Glomerular endothelial cell (primary cell): ENCODE results near the gene EFCAB12. TPM values are rescaled to one million over a fixed set of nuclear protein-coding genes. Genes with fewer than 3 reads are reported as not detected.
"Not testable (repeated sequence)": the region's sequence is repeated elsewhere in the genome, so short reads cannot be mapped to it uniquely, and the experiment has no call there.

ENCODE experiments used
- DNase-seq: peaks from one replicate; pipeline ENCODE4 v3.0.0-alpha.2; 2011; ENCODE audit warnings: low read depth, low spot score; ENCODE audit errors: extremely low read depth
- total RNA-seq: library from RNA; depleted of rRNA; stranded (reverse); fragments of >200 nt; gene quantifications from 2 replicates; pipeline ENCODE4 v1.2.3, GENCODE V29; 2015

EFCAB12 gene
- total RNA-seq, 1 donor from 2014 or later, result 0.12 TPM

DNA sequence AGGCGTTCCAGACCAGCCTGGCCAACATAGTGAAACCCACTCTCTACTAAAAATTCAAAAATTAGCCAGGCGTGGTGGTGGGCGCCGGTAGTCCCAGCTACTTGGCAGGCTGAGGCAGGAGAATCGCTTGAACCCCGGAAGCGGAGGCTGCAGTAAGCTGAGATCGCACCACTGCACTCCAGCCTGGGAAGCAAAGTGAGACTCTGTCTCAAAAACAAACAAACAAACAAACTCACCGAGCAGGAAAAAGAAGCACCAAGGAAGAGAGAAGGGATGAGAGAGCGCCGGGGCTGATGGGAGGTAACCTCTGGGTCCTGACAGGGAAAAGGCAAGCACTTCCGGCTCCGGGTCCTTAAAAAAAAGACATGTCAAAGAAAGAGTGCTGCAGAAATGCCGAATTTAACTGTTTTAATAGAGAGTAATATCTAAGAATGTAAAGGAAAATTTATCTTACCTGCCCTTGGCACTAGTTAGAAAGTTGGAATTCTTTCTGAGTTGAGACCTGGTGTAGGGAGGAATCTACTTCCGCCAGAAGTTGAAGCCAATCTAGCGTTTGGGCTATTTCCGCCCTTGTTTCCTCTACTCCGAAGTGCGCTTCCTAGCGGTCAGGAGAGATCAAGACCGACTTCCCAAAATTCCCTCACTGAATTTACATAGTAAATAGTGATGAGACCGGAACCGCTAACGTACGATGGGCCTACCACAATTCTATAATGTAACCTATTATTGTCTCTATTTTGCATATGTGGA, 29.1 kb downstream of the EFCAB12 start:
- peak; percentile 92 for DNase-seq

DNA sequence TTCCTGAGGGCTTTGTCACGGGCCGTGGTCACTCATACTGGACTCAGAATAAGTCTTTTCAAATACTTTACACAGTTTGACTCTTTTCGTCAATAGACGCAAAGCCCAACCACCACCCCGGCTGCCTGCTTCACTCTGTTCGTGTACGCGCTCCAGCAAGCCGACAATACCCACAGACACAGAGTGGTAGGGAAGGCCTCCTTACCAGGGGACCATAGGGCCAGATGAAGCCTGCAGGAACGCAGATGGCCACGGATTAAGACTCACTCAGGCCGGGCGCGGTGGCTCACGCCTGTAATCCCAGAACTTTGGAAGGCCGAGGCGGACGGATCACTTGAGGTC, 29.7 kb downstream of the EFCAB12 start:
- no peak for DNase-seq

DNA sequence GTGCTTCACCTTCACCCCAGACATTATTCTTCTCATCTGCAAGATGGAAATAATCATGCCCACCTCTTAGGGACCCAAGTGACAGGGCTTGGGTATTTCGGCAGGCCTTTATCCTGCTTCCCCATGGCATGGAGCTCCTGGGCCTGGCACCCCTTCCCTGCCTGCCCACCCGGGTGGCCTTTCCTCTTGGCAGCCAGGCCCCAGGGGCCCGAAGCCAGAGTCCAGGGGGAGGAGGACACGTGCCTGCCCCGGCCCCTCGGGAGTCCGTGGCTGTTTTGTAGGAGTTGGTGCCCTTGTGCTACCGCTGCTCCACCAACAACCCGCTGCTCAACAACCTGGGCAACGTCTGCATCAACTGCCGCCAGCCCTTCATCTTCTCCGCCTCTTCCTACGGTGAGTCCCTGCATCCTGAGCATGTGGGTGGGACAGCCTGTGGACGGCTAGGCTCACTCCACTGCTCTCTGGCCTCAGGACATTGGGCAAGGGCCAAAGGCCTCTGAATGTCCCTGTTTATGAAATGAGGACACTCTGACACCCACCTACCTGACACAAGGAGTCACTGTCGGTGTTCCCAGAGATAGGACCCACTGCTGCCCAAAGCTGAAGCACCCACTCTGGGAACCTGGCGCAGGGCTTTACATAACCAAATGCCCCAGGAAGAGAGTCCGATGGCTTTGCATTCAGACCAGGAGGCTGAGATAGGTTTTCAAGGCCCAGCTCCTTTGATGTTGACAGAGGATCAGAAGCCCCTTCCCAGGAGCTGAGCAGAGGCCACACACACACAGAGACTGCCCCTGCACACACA, 34.5 kb downstream of the EFCAB12 start:
- not testable (repeated sequence) for DNase-seq

DNA sequence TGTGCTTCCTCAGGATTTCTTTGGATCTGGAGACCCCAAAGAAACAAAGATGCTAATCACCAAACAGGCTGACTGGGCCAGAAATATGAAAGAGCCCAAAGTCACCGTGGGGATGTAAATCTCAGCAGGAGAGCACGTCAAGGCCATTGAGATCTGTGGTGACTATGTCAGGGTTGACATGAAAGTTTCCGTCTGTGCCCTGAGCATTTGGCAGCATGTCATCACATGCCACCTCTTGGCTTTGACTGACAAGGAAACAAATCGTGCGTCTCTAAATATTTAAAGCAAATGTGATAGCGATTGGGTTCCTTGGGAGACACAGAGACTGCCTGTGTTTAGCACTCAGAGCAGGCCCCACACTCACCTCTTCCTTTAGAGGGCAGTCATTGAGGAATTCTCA, 35.2 kb downstream of the EFCAB12 start:
- DNase-seq, result no peak

DNA sequence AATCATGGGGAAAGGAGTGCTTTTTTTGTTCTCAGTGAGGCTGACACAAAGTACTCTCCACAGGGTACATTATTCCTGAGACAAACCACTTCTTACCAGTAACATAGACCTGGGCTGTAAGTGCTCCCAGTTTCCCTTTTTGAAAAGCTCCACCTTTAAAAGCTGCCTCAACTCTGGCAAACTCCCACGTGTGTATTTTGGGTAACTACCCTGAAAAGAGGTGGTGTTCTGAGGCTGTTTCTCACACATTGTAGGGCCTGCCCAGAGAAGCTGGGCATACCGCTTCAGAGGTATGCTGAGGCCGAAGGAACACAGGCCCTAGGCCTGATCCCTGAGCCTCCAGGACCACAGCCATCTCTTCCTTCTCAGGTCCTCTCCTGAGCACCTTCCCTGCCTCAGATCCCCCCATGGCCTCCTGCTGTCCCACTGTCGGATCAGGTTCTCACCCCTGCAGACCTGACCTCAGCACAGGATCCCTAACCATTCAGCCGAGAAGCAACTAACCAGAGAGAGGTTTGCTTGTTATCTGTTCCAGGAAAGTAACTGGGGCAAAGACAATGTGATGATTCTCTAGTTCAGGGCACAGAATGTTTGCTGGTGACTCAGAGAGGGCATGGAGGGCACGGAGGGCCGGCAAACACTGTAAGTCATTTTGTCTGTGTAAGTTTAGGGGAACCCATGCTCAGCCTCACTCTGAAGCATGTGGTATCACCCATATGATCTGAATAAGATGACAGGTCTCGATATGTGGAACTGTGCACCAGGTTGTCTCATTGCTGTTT, 36.1 kb downstream of the EFCAB12 start:
- not testable (repeated sequence) for DNase-seq

DNA sequence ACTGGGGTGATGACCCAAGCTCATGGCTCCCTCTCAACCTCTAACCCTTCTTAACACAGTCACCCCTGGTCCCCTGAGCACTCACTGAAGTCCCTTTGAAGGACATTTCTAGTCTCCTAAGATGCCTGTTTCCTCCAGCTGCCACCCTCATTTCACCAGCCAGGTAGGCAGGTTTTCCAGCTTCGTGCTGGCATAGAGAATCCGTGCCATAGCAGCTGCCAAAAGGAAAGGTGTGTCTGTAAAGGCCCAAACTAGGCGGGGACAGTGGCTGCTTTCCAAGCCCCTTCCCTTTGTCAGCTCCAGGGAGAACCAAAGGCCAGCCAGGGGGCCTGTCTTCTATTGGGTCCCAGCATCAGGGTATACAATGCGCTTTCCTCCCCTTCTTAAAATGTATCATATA, 36.9 kb downstream of the EFCAB12 start:
- DNase-seq, result not testable (repeated sequence)

DNA sequence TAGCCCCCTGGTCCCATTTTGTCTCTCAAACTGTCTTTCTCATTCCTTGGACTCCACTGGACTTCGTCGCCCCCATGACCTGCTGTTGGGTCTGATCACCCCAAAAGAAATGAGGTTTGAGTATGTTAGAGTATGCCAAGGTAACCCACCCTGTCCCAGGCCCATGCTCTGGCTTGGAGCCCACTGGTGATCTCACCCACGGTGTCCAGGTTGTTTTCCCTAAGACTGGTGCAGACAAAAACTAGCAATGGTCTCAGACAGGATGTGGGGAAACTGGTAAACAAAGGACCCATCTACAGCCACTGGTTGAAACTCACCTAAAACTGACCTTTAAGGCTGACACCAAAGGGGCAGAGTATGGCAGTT, 38.9 kb downstream of the EFCAB12 start:
- no peak for DNase-seq

DNA sequence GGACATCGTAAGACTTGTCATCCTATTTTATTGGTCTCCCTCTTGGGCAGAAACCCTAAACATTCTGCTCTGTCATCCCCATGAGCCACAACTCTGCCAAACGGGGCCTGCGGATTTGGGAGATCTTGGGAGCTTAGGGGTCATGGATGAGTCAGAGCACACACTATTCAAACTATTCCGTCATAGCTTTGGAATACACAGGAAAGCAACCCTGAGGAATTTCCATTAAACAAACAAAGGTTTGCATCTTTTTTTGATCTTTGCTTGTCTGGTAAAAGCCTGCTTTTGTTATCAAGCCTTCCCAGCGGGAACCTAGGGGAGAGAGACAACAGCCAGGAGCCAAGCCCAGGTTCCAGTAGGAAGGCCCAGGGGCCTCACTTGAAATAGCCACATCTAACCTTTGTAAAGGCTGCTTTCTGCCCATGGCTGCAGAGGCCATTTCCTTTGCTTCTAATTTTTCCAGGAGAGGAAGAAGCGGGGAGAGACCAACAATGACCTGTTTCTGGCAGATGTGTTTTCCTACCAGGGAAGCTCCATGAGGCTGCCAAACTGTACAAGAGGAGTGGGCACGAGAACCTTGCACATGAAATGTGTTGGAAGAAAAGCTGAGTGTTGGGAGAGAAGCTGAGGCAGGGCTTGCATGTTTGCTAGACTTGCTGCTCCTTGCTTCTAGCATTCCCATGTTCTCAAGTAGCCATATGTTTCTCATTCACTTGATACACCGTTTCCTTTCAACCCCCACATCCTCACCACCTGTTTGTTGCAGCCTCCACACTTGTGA, 39.5 kb downstream of the EFCAB12 start:
- DNase-seq, result peak; percentile 56

DNA sequence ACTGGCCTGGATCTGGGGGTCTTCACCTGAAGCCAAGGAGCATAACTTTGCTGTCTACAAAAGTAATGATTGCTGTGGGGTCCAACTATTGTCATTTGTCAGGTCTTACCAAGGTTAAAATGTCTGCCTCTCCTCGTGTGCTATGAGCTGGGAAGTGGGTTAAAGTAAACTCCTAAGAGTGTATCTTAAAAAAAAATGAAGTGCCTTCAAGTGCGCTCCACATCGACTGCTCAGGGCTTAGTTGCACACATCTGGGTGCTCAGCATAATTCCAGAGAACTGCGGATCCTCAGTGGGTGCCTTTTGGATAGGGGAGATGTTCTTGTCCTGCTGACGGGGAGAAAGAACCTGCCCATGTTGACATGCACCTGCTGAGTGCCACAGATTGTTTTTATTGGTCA, 40.9 kb downstream of the EFCAB12 start:
- no peak for DNase-seq

DNA sequence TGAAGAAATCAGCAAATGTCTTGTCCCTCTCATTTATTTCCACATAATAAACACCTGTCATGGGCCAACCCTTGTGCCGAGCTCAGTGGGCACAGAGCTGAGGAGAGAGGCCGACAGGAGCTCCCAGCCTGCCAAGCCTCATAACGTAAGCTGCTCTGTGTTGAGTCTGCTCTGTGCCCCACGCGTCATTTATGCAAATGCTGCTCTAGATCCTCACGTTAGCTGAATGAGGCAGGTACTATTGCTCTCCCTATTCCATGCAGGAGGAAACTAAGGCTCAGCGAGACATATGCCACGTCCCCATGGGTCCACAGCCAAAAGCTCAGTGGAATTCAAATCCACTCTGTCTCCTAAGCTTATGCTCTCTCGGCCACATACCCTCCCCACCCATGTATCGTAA, 41.5 kb downstream of the EFCAB12 start:
- DNase-seq, result no peak

DNA sequence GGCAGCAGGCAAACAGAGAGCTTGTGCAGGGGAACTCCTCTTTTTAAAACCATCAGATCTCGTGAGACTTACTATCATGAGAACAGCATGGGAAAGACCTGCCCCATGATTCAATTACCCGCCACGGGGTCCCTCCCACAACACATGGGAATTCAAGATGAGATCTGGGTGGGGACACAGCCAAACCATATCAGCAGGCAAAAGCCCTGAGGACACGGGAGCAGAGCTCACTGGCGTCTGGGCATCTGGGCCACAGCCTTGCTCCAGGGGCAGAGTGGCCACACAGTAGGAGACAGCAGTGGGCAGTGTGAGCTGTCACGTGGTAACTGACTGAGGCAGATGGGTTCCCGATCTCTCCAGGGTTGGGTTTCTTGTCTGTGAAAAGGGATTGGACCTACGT, 42.9 kb downstream of the EFCAB12 start:
- DNase-seq, result not testable (repeated sequence)

DNA sequence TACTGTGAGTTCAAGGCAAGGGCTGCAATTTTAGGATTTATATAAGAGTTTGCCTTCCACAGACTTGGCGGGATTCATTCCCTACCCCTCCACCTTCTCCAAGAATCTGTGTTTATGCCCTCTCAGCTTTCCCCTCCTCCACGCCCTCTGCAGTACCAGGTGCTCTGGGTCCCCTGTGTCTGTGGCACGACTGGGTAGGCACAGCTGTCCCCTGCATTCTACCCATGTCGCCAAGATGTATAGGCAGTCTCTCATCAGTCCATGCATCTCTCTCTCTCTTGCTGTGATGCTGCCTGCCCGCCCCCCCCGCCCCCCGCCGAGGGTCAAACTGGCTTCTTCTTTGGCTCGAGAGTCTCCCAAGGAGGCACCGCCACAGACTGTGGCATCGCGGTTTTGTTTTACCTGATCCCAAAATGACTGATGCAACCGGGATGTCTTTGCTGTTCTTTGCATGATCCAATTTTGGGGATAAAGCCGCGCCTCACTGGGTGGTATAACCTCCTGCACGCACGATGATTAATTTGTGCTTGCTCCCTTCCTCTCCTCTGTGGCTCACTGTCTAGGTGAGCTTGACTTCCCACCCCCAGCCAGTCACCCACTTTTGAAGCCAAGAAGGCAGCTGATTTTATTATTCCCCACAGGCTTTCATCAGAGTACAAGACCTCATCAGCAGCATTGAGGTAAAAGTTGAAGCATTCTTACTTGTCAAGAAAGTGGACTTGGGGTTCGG, 43.7 kb downstream of the EFCAB12 start:
- no peak for DNase-seq

DNA sequence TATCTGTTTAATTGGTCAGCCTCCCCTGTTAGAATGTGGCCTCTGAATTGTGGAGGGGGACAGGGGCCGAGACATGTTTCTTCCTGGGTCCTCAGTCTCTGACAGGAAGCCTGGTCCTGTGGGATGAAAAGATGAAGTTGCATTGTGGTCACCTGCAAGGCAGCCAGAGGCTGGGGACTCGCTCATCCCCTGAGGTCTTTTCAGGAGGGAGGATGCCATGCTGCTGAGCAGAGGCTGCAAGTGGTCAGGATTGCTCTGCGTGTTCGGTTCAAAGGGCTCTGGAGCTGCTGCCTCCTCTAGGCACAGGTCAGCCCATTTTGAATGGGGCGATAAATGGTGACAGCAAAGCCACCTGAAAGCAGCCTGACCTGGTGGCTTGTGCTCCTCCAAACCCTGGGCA, 44.3 kb downstream of the EFCAB12 start:
- DNase-seq, result not testable (repeated sequence)

DNA sequence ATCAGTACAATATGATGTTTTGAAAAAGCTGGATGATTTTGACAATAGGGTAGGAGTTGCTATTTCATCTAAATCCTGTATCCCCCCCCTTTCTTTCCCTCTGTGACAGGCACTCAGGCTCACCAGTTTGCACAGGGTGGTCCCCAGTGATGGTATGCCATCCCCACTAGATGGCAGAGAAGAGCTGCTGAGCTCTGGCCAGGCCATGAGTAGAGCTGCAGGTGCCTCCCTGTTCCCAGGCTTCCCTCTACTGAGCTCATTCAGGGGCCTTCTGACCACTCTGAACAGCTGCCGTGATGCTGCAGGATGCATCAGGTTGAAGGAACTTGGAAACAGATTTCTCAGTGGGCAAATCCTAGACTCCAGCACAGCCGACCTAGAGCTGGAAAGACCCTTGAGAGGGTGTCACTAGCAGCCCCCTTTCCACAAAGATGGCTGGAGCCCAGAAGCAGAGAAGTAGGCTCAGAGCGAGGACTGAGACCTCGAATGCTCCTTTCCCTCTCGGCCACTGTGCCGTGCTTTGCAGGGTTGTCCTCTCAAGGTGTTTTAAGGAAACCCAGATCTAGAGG, 45.1 kb downstream of the EFCAB12 start:
- DNase-seq, result peak; percentile 41

DNA sequence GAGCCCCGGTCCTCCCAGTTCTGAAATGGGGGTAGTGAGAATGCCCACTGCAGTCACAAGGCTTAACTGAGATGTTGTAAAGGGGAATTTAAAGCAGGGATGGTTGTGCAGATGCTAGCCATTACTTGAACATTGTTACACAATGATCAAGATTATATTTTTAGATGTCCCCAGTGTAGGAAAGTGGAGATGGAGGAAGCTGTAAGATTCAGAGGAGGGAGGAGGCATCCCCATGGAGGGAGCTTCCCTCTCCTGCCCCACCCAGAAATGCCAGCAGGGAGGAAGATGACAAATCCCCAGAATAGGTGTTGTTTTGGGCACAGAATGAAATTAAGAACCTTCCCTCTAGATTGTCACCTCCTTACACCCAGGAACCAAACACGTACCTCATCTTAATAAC, 46.1 kb downstream of the EFCAB12 start:
- DNase-seq, result no peak

DNA sequence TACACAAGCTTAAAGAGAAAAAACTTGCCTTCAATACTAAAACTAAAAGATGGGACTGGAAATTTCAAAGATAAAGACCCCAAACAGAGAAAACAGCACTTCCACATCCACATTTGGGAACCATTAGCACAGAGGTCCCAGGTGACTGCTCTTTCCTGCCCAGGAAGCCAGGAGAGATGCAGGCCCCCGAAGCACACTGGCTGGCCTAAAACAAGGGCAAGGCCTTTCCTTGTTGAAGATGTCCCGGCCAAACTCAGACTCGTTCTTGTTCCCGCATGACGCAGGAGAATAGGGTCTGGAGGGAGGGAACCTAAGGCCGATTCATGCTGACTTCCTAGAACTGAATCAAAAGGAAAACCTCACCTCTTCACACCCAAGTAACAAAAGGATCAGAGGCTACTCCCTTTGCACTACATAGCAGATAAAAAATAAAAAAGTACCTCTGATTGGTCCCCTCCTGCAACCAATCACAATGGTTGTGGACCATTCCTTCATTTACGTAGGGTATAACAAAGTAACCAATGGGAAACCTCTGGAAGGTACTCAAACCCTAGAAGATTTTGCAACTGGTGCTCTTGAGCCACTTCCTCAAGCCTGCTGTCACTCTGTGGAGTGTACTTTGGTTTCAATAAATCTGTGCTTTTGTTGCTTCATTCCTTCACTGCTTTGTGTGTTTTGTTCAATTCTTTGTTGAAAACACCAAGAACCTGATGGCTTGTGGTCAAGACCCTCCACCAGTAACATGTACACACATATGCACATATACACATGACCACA, 48.7 kb downstream of the EFCAB12 start:
- no peak for DNase-seq

DNA sequence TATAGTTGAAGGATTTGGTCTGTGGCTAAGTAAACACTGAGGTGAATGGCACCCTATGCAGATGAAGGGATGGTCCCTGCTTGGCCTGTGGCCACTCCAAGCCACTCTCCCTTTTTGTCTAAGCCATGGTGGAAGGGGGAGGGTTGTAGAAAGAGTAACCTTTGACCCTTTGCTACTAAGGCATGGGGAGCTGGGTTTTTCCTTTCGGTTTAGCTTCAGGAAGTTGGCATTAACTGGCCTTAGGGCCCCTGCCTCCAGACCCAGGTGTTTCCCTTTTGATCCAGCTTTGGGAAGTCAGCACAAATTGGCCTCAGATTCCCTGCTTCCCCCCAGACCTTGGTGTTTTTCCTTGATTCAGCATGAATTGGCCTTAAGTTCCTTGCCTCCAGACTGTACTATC, 49.5 kb downstream of the EFCAB12 start:
- peak; percentile 45 for DNase-seq

DNA sequence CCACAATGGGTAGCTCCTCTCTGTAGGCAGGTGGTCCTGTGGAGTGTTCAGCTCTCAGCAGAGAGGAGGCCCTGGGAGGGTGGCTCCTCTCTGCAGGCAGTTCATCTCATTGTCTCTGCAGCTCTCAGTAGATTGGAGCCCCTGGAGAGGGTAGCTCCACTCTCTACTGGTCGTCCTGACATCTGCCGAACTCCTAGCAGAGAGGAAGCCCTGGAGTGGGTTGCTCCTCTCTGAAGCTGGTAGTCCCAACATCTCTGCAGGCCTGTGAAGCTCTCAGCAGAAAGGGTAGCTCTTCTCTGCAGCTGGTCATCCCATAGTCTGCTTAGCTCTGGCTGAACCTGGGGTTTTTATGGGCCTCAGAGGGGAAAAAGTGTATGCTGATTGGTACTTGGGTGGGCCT, 50.8 kb downstream of the EFCAB12 start:
- no peak for DNase-seq

DNA sequence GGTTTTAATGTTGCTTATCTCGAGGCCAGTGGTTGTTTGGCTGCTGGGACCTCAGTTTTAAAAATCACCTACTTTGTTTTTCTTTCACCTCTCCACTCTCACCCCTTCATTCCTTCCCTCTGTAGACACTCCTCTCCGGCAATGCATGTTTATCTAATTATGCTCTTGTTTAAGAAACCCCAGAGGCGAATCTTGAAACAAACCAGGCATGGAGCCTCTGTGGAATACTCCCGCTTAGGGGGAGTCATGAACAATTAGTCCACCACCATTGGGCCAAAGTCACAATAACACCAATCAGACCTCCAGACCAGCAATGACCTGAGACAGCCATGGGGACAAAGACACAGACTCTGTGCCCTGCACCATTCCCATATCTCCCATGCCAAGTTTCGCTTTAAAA, 53.3 kb downstream of the EFCAB12 start:
- DNase-seq, result no peak
